Measurements from ENCODE around the gene LIMCH1.

- no peak for TF ChIP-seq CTCF (IDR thresholded peaks at IDR 0.05; ENCODE audit: low read depth, low read length)
- no peak for TF ChIP-seq POLR2A (IDR thresholded peaks at IDR 0.05; ENCODE audit: extremely low read depth, insufficient read length)
- TF ChIP-seq MAX (IDR thresholded peaks at IDR 0.05; ENCODE audit: low read depth, low read length): no peak
- no peak for TF ChIP-seq MYC (IDR thresholded peaks at IDR 0.05; ENCODE audit: low read depth, low read length)
These were observed 95.4 kb downstream of the LIMCH1 start for GRCh38 chr4:41633321-41633720.

Data from NB4 (cell line).